Loucy (cell line): Measurements from ENCODE around the gene MGAT4B.

ENCODE experiments used
- H2AFZ ChIP-seq: fragments of 200-600 bp; sonication (generic); 2 replicates; pipeline ENCODE4 v1.6.0; 2016; ENCODE audit warnings: antibody characterized with exemption, mild to moderate bottlenecking, low read length, moderate library complexity
- H3F3A ChIP-seq: fragments of 200-600 bp; 2 replicates; pipeline ENCODE4 v1.6.0; 2016; ENCODE audit warnings: antibody characterized with exemption, low read depth, mild to moderate bottlenecking
- H3K27me3 ChIP-seq: fragments of 200-600 bp; sonication (generic); 2 replicates; pipeline ENCODE4 v1.6.1; 2014; ENCODE audit warnings: low read length, mild to moderate bottlenecking; ENCODE audit not compliant: insufficient read depth, poor library complexity, severe bottlenecking
- H3K36me3 ChIP-seq: fragments of 200-600 bp; sonication (generic); 2 replicates; pipeline ENCODE4 v1.6.1; 2016; ENCODE audit warnings: low read length; ENCODE audit not compliant: insufficient read depth
- H3K4me1 ChIP-seq: fragments of 200-600 bp; sonication (generic); 2 replicates; pipeline ENCODE4 v1.5.1; 2014; ENCODE audit warnings: low read length, mild to moderate bottlenecking; ENCODE audit not compliant: insufficient read depth, poor library complexity, severe bottlenecking
- H3K4me2 ChIP-seq: fragments of 200-600 bp; sonication (generic); 2 replicates; pipeline ENCODE4 v1.6.0; 2014; ENCODE audit warnings: antibody characterized with exemption, low read length, low read depth, mild to moderate bottlenecking; ENCODE audit not compliant: poor library complexity, severe bottlenecking
- H3K4me3 ChIP-seq: fragments of 200-600 bp; sonication (generic); 2 replicates; pipeline ENCODE4 v1.5.1; 2014; ENCODE audit warnings: low read length, mild to moderate bottlenecking, mixed read lengths; ENCODE audit not compliant: poor library complexity, severe bottlenecking
- H3K79me2 ChIP-seq: fragments of 200-600 bp; sonication (generic); 2 replicates; pipeline ENCODE4 v1.6.1; 2014; ENCODE audit warnings: low read length; ENCODE audit not compliant: insufficient read depth
- H3K9ac ChIP-seq: fragments of 200-600 bp; sonication (generic); 2 replicates; pipeline ENCODE4 v1.6.0; 2014; ENCODE audit warnings: mild to moderate bottlenecking, low read depth, low read length, moderate library complexity; ENCODE audit not compliant: poor library complexity, severe bottlenecking
- H3K9me2 ChIP-seq: fragments of 200-600 bp; sonication (generic); replicated peaks from 2 replicates; pipeline ENCODE4 v1.6.1; 2016; ENCODE audit warnings: low read depth, low read length, mixed read lengths
- H3K9me3 ChIP-seq: fragments of 200-600 bp; sonication (generic); 2 replicates; pipeline ENCODE4 v1.6.1; 2014; ENCODE audit warnings: mild to moderate bottlenecking, antibody characterized with exemption, low read length, low read depth; ENCODE audit not compliant: insufficient read depth
- H4K20me1 ChIP-seq: fragments of 200-600 bp; sonication (generic); 2 replicates; pipeline ENCODE4 v1.6.0; 2014; ENCODE audit warnings: antibody characterized with exemption, low read length, mild to moderate bottlenecking; ENCODE audit not compliant: insufficient read depth, poor library complexity, severe bottlenecking
- EZH2phosphoT487 ChIP-seq: fragments of 200-600 bp; IDR thresholded peaks from 2 replicates; pipeline ENCODE4 v1.6.1; 2018; ENCODE audit warnings: antibody characterized with exemption, mild to moderate bottlenecking, moderate library complexity, borderline replicate concordance
- TF ChIP-seq, protein P1 (sequence below): fragments of 200-600 bp; sonication (generic); conservative IDR thresholded peaks from 2 replicates; pipeline ENCODE4 v1.5.1; 2014; ENCODE audit warnings: mild to moderate bottlenecking, antibody characterized with exemption, low read length

MGAT4B gene

DNA sequence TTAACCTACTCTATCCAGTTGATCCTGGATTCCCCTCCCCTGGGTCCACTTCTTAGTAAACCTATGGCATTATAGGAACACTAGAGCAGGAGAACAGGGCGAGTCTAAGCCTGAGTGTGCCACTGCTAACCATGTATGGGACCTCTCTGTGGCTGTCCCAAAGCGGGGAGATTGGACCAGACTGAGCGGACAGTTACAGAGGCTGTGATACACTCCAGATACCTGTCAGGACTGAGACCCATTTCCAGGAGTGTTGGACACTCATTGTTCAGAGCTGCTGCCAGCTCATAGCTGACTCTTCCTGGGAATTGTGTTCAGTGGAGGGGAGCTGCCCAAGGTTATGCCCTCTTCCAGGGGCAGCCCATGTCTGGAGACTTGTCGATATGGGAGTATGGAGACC is 24.8 kb downstream of the MGAT4B start:
- TF ChIP-seq EZH2phosphoT487 = no peak
- TF ChIP-seq, protein P1, sequence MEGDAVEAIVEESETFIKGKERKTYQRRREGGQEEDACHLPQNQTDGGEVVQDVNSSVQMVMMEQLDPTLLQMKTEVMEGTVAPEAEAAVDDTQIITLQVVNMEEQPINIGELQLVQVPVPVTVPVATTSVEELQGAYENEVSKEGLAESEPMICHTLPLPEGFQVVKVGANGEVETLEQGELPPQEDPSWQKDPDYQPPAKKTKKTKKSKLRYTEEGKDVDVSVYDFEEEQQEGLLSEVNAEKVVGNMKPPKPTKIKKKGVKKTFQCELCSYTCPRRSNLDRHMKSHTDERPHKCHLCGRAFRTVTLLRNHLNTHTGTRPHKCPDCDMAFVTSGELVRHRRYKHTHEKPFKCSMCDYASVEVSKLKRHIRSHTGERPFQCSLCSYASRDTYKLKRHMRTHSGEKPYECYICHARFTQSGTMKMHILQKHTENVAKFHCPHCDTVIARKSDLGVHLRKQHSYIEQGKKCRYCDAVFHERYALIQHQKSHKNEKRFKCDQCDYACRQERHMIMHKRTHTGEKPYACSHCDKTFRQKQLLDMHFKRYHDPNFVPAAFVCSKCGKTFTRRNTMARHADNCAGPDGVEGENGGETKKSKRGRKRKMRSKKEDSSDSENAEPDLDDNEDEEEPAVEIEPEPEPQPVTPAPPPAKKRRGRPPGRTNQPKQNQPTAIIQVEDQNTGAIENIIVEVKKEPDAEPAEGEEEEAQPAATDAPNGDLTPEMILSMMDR = no peak
- no peak overlapping the region for H2AFZ ChIP-seq
- H3K9me3 ChIP-seq = no peaks in the 10 kb centered on the region
- no peaks in the 10 kb centered on the region for H3F3A ChIP-seq
- no peaks in the 10 kb centered on the region for H3K9me2 ChIP-seq
- H3K9ac ChIP-seq = no peak overlapping the region
- no peaks in the 10 kb centered on the region for H3K4me1 ChIP-seq
- peaks cover 8% of the 10 kb centered on the region; the same call in 1 of the 2 replicates for H3K36me3 ChIP-seq
- no peak overlapping the region for H3K4me3 ChIP-seq
- H3K27me3 ChIP-seq = no peaks in the 10 kb centered on the region
- H3K79me2 ChIP-seq = no peaks in the 10 kb centered on the region
- no peaks in the 10 kb centered on the region for H4K20me1 ChIP-seq
- no peak overlapping the region for H3K4me2 ChIP-seq

DNA sequence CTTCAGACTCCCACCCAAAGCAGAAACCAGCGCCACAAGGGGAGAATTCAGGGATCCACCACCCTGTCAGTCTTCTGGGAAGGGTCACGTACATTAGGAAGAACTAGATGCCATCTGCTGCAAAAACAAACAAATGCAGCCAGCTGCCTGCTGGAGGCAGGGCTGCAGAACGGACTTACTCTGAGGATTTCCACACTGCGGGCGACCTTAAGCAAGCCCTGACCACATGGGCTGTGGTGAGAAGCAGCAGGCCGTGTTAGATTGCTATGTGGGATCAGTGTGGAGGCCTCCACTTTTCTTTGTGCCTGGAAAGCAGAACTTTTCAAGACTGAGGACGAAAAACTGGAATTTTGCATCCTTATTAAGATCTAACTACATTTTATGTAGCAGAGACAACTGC is 26.3 kb downstream of the MGAT4B start:
- Histone ChIP-seq H3K27me3 (no peaks in the 10 kb centered on the region), H3K36me3 (peaks cover 13% of the 10 kb centered on the region; the same call in 1 of the 2 replicates), H3F3A (no peaks in the 10 kb centered on the region), H2AFZ (no peak overlapping the region), H3K4me3 (no peak overlapping the region), H3K9ac (no peak overlapping the region), H3K9me2 (no peaks in the 10 kb centered on the region), H4K20me1 (no peaks in the 10 kb centered on the region), H3K9me3 (no peaks in the 10 kb centered on the region), H3K79me2 (no peaks in the 10 kb centered on the region), H3K4me1 (no peaks in the 10 kb centered on the region), H3K4me2 (no peak overlapping the region)
- TF ChIP-seq, protein P1 = no peak
- TF ChIP-seq EZH2phosphoT487 = no peak

DNA sequence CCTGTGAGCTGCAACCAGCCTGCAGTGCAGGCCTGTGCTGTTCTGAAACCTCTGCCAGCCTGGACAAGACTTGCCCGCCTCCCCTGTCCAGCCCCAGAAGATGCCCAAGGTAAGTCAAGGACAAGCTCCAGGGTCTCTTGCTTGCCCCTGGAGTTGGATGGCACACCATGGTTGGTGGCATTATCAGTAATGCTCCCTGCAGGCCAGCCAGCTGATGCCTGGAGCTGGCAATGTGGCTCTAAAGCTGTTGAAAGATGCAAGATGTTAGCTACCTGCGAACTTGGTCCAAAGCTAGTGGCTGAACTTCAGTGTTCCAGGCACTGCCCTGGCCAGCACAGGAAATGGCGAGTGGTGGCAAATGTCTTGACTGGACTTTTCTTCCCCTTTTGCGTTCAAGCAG is 26.8 kb downstream of the MGAT4B start:
- no peak for TF ChIP-seq EZH2phosphoT487
- TF ChIP-seq, protein P1 = no peak
- Histone ChIP-seq H3K79me2 (no peaks in the 10 kb centered on the region), H3K9me2 (no peaks in the 10 kb centered on the region), H4K20me1 (no peaks in the 10 kb centered on the region), H3K9me3 (no peaks in the 10 kb centered on the region), H3K4me1 (no peaks in the 10 kb centered on the region), H3F3A (no peaks in the 10 kb centered on the region), H3K27me3 (no peaks in the 10 kb centered on the region), H3K4me2 (no peak overlapping the region), H3K36me3 (peaks cover 13% of the 10 kb centered on the region; the same call in 1 of the 2 replicates), H3K4me3 (no peak overlapping the region), H3K9ac (no peak overlapping the region), H2AFZ (no peak overlapping the region)
